NB4 (cell line): ENCODE results near the gene POLR3H.

Source experiments
- CTCF ChIP-seq: IDR thresholded peaks from one replicate; pipeline ENCODE4 v1.5.1; 2012; ENCODE audit warnings: low read depth, low read length
- MYC ChIP-seq: IDR thresholded peaks from 2 replicates; pipeline ENCODE4 v1.6.1; 2011; ENCODE audit warnings: low read depth, low read length

DNA sequence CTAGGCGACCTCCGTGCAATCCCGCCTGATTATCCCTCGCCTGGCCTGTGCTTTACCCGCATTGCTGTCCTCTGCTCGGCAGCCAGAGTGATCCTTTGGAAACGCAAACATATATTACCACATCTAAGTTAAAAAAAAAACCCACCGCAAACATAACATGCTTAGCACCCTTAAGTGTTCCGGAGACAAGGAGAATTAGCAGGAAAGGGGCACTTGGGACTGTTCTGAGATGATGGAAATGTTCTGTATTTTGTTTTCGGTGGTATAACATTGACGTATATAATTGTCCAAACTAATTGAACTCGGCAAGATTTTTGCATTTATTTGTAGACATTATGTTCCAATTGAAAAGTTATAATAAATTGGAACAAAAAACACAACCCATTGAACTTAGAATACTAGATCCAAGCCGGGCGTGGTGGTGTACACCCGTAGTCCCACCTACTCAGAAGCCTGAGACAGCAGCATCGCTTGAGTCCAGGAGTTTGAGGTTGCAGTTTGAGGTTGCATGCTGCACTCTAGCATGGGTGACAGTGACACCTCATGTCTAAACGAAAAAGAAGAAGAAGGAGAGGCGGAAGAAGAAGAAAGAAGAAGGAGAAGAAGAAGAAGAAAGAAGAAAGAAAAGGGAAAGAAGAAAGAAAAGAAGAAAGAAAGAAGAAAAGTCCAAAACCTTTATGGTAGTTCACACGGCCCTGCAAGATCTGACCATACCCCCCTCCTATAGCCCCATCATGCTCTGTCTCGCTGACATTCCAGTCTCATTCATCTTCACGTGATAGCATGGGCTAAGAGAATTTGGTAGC lies 604 bp upstream of the POLR3H start:
- TF ChIP-seq CTCF (no peak), MYC (no peak)
